ENCODE measurements around the gene DES.

The DES gene

GRCh38 chr2:219405958-219406860, 12.0 kb upstream of the DES start:
- TF ChIP-seq GATA2 (IDR thresholded peaks at IDR 0.05; ENCODE audit: low read depth, low read length): no peak
- TF ChIP-seq GATA3 (IDR thresholded peaks at IDR 0.05; ENCODE audit: low read depth, low read length): no peak

GRCh38 chr2:219406861-219407230, 11.3 kb upstream of the DES start:
- TF ChIP-seq GATA2 (IDR thresholded peaks at IDR 0.05; ENCODE audit: low read depth, low read length): no peak
- TF ChIP-seq GATA3 (IDR thresholded peaks at IDR 0.05; ENCODE audit: low read depth, low read length): no peak

- TF ChIP-seq GATA2 (IDR thresholded peaks at IDR 0.05; ENCODE audit: low read depth, low read length): no peak
- TF ChIP-seq GATA3 (IDR thresholded peaks at IDR 0.05; ENCODE audit: low read depth, low read length): no peak
Observed at GRCh38 chr2:219408204-219408603, 10.0 kb upstream of the DES start.

- TF ChIP-seq GATA3 (IDR thresholded peaks at IDR 0.05; ENCODE audit: low read depth, low read length) (no peak), GATA2 (IDR thresholded peaks at IDR 0.05; ENCODE audit: low read depth, low read length) (no peak)
Observed at GRCh38 chr2:219408631-219409030, 9.5 kb upstream of the DES start.

- no peak for TF ChIP-seq GATA2 (IDR thresholded peaks at IDR 0.05; ENCODE audit: low read depth, low read length)
- TF ChIP-seq GATA3 (IDR thresholded peaks at IDR 0.05; ENCODE audit: low read depth, low read length): no peak
Observed at GRCh38 chr2:219409619-219410018, 8.6 kb upstream of the DES start.

- TF ChIP-seq GATA3 (IDR thresholded peaks at IDR 0.05; ENCODE audit: low read depth, low read length): no peak
- TF ChIP-seq GATA2 (IDR thresholded peaks at IDR 0.05; ENCODE audit: low read depth, low read length): no peak
Observed at GRCh38 chr2:219410390-219410789, 7.8 kb upstream of the DES start.

GRCh38 chr2:219414857-219415256, 3.3 kb upstream of the DES start:
- no peak for TF ChIP-seq GATA2 (IDR thresholded peaks at IDR 0.05; ENCODE audit: low read depth, low read length)
- no peak for TF ChIP-seq GATA3 (IDR thresholded peaks at IDR 0.05; ENCODE audit: low read depth, low read length)

- TF ChIP-seq GATA3 (IDR thresholded peaks at IDR 0.05; ENCODE audit: low read depth, low read length) (no peak), GATA2 (IDR thresholded peaks at IDR 0.05; ENCODE audit: low read depth, low read length) (no peak)
Observed at GRCh38 chr2:219415580-219416234, 2.5 kb upstream of the DES start.

- no peak for TF ChIP-seq GATA3 (IDR thresholded peaks at IDR 0.05; ENCODE audit: low read depth, low read length)
Observed at GRCh38 chr2:219416235-219416602, 2.0 kb upstream of the DES start.

GRCh38 chr2:219416938-219417337, 1.2 kb upstream of the DES start:
- TF ChIP-seq GATA2 (IDR thresholded peaks at IDR 0.05; ENCODE audit: low read depth, low read length) (no peak), GATA3 (IDR thresholded peaks at IDR 0.05; ENCODE audit: low read depth, low read length) (no peak)

- TF ChIP-seq GATA2 (IDR thresholded peaks at IDR 0.05; ENCODE audit: low read depth, low read length): no peak
- no peak for TF ChIP-seq GATA3 (IDR thresholded peaks at IDR 0.05; ENCODE audit: low read depth, low read length)
Observed at GRCh38 chr2:219417374-219417773, 803 bp upstream of the DES start.

- TF ChIP-seq GATA3 (IDR thresholded peaks at IDR 0.05; ENCODE audit: low read depth, low read length) (no peak), GATA2 (IDR thresholded peaks at IDR 0.05; ENCODE audit: low read depth, low read length) (no peak)
Observed at GRCh38 chr2:219419012-219419324, 791 bp downstream of the DES start.

- TF ChIP-seq GATA3 (IDR thresholded peaks at IDR 0.05; ENCODE audit: low read depth, low read length) (no peak), GATA2 (IDR thresholded peaks at IDR 0.05; ENCODE audit: low read depth, low read length) (no peak)
Observed at GRCh38 chr2:219419331-219420197, 1.4 kb downstream of the DES start.

- TF ChIP-seq GATA3 (IDR thresholded peaks at IDR 0.05; ENCODE audit: low read depth, low read length): no peak
- no peak for TF ChIP-seq GATA2 (IDR thresholded peaks at IDR 0.05; ENCODE audit: low read depth, low read length)
Observed at GRCh38 chr2:219420687-219421086, 2.5 kb downstream of the DES start.

Data from SH-SY5Y (cell line).